H9 (cell line): Measurements from ENCODE around the gene ARL14EPL. TPM values are rescaled to one million over a fixed set of nuclear protein-coding genes. Genes with fewer than 3 reads are reported as not detected.

Experiments
- DNase-seq: peaks from one replicate; pipeline ENCODE4 v3.0.0-alpha.2; 2017
- H2AFZ ChIP-seq: one replicate; pipeline ENCODE4 v1.6.1; 2013; ENCODE audit warnings: mild to moderate bottlenecking, low read length, control low read depth, moderate library complexity
- H2AK5ac ChIP-seq: 2 replicates; pipeline ENCODE4 v1.6.1; 2013; ENCODE audit warnings: low read length, control low read depth, mixed read lengths; ENCODE audit not compliant: insufficient read length
- H2BK120ac ChIP-seq: one replicate; pipeline ENCODE4 v1.6.1; 2013; ENCODE audit warnings: low read depth, mild to moderate bottlenecking, low read length, control low read depth, inconsistent platforms; ENCODE audit not compliant: poor library complexity, severe bottlenecking
- H2BK12ac ChIP-seq: 2 replicates; pipeline ENCODE4 v1.6.1; 2013; ENCODE audit warnings: low read length, control low read depth, mixed read lengths, low read depth; ENCODE audit not compliant: insufficient read length
- H2BK15ac ChIP-seq: 2 replicates; pipeline ENCODE4 v1.6.1; 2013; ENCODE audit warnings: low read depth, low read length, control low read depth
- H2BK20ac ChIP-seq: one replicate; pipeline ENCODE4 v1.6.1; 2013; ENCODE audit warnings: low read depth, mild to moderate bottlenecking, low read length, control low read depth, inconsistent platforms; ENCODE audit not compliant: poor library complexity, severe bottlenecking
- H2BK5ac ChIP-seq: 2 replicates; pipeline ENCODE4 v1.6.1; 2013; ENCODE audit warnings: low read length, control low read depth, mixed read lengths; ENCODE audit not compliant: insufficient read length
- H3K14ac ChIP-seq: 2 replicates; pipeline ENCODE4 v1.6.1; 2013; ENCODE audit warnings: low read length, control low read depth; ENCODE audit not compliant: insufficient read depth
- H3K18ac ChIP-seq: 2 replicates; pipeline ENCODE4 v1.6.1; 2013; ENCODE audit warnings: low read depth, mild to moderate bottlenecking, mixed read lengths, low read length, control low read depth; ENCODE audit not compliant: insufficient read length
- H3K23ac ChIP-seq: 2 replicates; pipeline ENCODE4 v1.6.1; 2013; ENCODE audit warnings: low read length, control low read depth, mixed read lengths, low read depth; ENCODE audit not compliant: insufficient read length
- H3K23me2 ChIP-seq: 2 replicates; pipeline ENCODE4 v1.6.1; 2013; ENCODE audit warnings: low read depth, mild to moderate bottlenecking, mixed read lengths, low read length, control low read depth; ENCODE audit not compliant: insufficient read length, poor library complexity, severe bottlenecking
- H3K27ac ChIP-seq: 2 replicates; pipeline ENCODE4 v1.5.1; 2013; ENCODE audit warnings: low read length, control low read depth, mixed read lengths, low read depth; ENCODE audit not compliant: insufficient read length
- H3K27me3 ChIP-seq: 2 replicates; pipeline ENCODE4 v1.6.1; 2013; ENCODE audit warnings: low read length, control low read depth, inconsistent platforms; ENCODE audit not compliant: insufficient read depth
- H3K4ac ChIP-seq: 2 replicates; pipeline ENCODE4 v1.6.1; 2013; ENCODE audit warnings: low read depth, mild to moderate bottlenecking, control low read depth, inconsistent platforms, low read length, moderate library complexity
- H3K4me1 ChIP-seq: 2 replicates; pipeline ENCODE4 v1.6.1; 2013; ENCODE audit warnings: low read length, control low read depth, inconsistent platforms; ENCODE audit not compliant: insufficient read depth
- H3K4me2 ChIP-seq: 2 replicates; pipeline ENCODE4 v1.6.1; 2013; ENCODE audit warnings: low read length, control low read depth, mixed read lengths; ENCODE audit not compliant: insufficient read length, insufficient read depth
- H3K56ac ChIP-seq: 2 replicates; pipeline ENCODE4 v1.6.1; 2013; ENCODE audit warnings: low read depth, mild to moderate bottlenecking, mixed read lengths, low read length, control low read depth; ENCODE audit not compliant: insufficient read length
- H3K79me1 ChIP-seq: 2 replicates; pipeline ENCODE4 v1.6.1; 2013; ENCODE audit warnings: low read depth, mild to moderate bottlenecking, moderate library complexity, low read length, control low read depth, inconsistent platforms; ENCODE audit not compliant: insufficient read depth, poor library complexity, severe bottlenecking
- H3K79me2 ChIP-seq: 2 replicates; pipeline ENCODE4 v1.6.1; 2013; ENCODE audit warnings: low read length, control low read depth, inconsistent platforms; ENCODE audit not compliant: insufficient read depth
- H3K9ac ChIP-seq: 2 replicates; pipeline ENCODE4 v1.6.1; 2013; ENCODE audit warnings: low read length, control low read depth, mixed read lengths; ENCODE audit not compliant: insufficient read length; ENCODE audit errors: extremely low read depth
- H3K9me3 ChIP-seq: one replicate; pipeline ENCODE4 v1.6.1; 2013; ENCODE audit warnings: low read depth, low read length, inconsistent platforms; ENCODE audit not compliant: control insufficient read depth
- H3T11ph ChIP-seq: one replicate; pipeline ENCODE4 v1.6.1; 2013; ENCODE audit warnings: mild to moderate bottlenecking, low read length, control low read depth, inconsistent platforms
- H4K20me1 ChIP-seq: one replicate; pipeline ENCODE4 v1.6.1; 2013; ENCODE audit not compliant: control insufficient read depth, insufficient read length, insufficient read depth
- H4K5ac ChIP-seq: 2 replicates; pipeline ENCODE4 v1.6.1; 2013; ENCODE audit warnings: low read depth, mild to moderate bottlenecking, mixed read lengths, low read length, control low read depth; ENCODE audit not compliant: insufficient read length
- H4K8ac ChIP-seq: replicated peaks from 2 replicates; pipeline ENCODE4 v1.6.1; 2013; ENCODE audit warnings: low read length, control low read depth, mixed read lengths, low read depth; ENCODE audit not compliant: insufficient read length
- H4K91ac ChIP-seq: 2 replicates; pipeline ENCODE4 v1.6.1; 2013; ENCODE audit warnings: low read depth, mild to moderate bottlenecking, moderate library complexity, mixed read lengths, low read length, control low read depth; ENCODE audit not compliant: insufficient read length
- H3K27ac Mint-ChIP-seq, 3 experiments: 2 replicates in 2 of 3; 3 replicates in 1 of 3; pipeline ENCODE4 v1.8.0; 2020 to 2021; ENCODE audit warnings: mixed read lengths in 3 of 3, mild to moderate bottlenecking in 1 of 3, moderate library complexity in 1 of 3
- H3K27me3 Mint-ChIP-seq: 2 replicates; pipeline ENCODE4 v1.8.0; 2021; ENCODE audit warnings: low read depth, mild to moderate bottlenecking, moderate library complexity, mixed read lengths
- H3K36me3 Mint-ChIP-seq, 3 experiments: 2 replicates in 2 of 3; 3 replicates in 1 of 3; pipeline ENCODE4 v1.8.0; 2020 to 2021; ENCODE audit warnings: low read depth in 3 of 3, mixed read lengths in 3 of 3; ENCODE audit not compliant: insufficient read depth in 1 of 3
- H3K4me1 Mint-ChIP-seq, 2 experiments: 2 replicates each; pipeline ENCODE4 v1.8.0; 2020; ENCODE audit warnings: mixed read lengths in 2 of 2
- H3K4me3 Mint-ChIP-seq, 2 experiments: 2 replicates in 1 of 2; 3 replicates in 1 of 2; pipeline ENCODE4 v1.8.0; 2020 to 2021; ENCODE audit warnings: mild to moderate bottlenecking in 2 of 2, mixed read lengths in 2 of 2, moderate library complexity in 1 of 2
- H3K9me3 Mint-ChIP-seq, 2 experiments: 2 replicates in 1 of 2; 3 replicates in 1 of 2; pipeline ENCODE4 v1.8.0; 2020; ENCODE audit warnings: mild to moderate bottlenecking in 2 of 2, mixed read lengths in 2 of 2, moderate library complexity in 1 of 2
- CTCF ChIP-seq: fragments of 200-600 bp; sonication (generic); conservative IDR thresholded peaks from 3 replicates; pipeline ENCODE4 v1.8.0; 2021; ENCODE audit warnings: antibody characterized with exemption, mild to moderate bottlenecking
- WGBS: extraction: QIAGEN DNeasy Blood & Tissue Kit; methylation state at CpG from one replicate; pipeline ENCODE4 v1.1.7; 2013; ENCODE audit warnings: missing lambda C conversion rate, low lambda C conversion rate, mixed read lengths; ENCODE audit not compliant: insufficient read length; ENCODE audit errors: extremely low coverage; 5-methylcytosine and 5-hydroxymethylcytosine counted together
- total RNA-seq: library from RNA; stranded (reverse); gene quantifications from 2 replicates; pipeline ENCODE4 v1.2.1, GENCODE V29; 2021

ARL14EPL gene
- total RNA-seq, 1 experiment from 2014 or later, result not detected

- Histone ChIP-seq H2AFZ (no peak overlapping the region), H2AK5ac (no peak overlapping the region), H3K79me1 (no peaks in the 10 kb centered on the region), H3K4me1 (no peaks in the 10 kb centered on the region; the same call in 1 of the 2 replicates), H4K5ac (no peak overlapping the region), H3K23ac (no peak overlapping the region), H3K14ac (no peak overlapping the region), H3K4ac (no peak overlapping the region), H3K27ac (no peak overlapping the region), H3K56ac (no peak overlapping the region), H4K91ac (no peak overlapping the region), H3K23me2 (no peaks in the 10 kb centered on the region), H3K4me2 (no peak overlapping the region), H2BK5ac (no peak overlapping the region), H3K9me3 (no peaks in the 10 kb centered on the region), H3K18ac (no peak overlapping the region), H3K79me2 (no peaks in the 10 kb centered on the region), H4K8ac (no peak overlapping the region), H4K20me1 (no peaks in the 10 kb centered on the region), H2BK12ac (no peak overlapping the region), H2BK20ac (no peak overlapping the region), H3K9ac (no peak overlapping the region), H2BK15ac (no peak overlapping the region), H2BK120ac (no peak overlapping the region), H3T11ph (no peak overlapping the region), H3K27me3 (no peaks in the 10 kb centered on the region)
- Mint-ChIP-seq H3K27ac (no peak overlapping the region), H3K27me3 (no peaks in the 10 kb centered on the region; the same call in 1 of the 2 replicates), H3K4me3 (no peak overlapping the region), H3K9me3 (no peaks in the 10 kb centered on the region), H3K4me1 (peaks cover 7 to 9% of the 10 kb centered on the region in 2 experiments; a peak in 3 of 4 replicates), H3K36me3 (no peaks in the 10 kb centered on the region; a peak in 1 of 7 replicates)
- TF ChIP-seq CTCF, result peak; percentile 40; the same call in 2 of the 3 replicates
- WGBS, result no CpG with 5 or more reads among the region's 3 CpGs
- no peak for DNase-seq
Measured at GRCh38 chr5:116037236-116037822, 5.1 kb downstream of the ARL14EPL start.
